ENCODE data around the gene A2ML1.

Gene A2ML1

DNA sequence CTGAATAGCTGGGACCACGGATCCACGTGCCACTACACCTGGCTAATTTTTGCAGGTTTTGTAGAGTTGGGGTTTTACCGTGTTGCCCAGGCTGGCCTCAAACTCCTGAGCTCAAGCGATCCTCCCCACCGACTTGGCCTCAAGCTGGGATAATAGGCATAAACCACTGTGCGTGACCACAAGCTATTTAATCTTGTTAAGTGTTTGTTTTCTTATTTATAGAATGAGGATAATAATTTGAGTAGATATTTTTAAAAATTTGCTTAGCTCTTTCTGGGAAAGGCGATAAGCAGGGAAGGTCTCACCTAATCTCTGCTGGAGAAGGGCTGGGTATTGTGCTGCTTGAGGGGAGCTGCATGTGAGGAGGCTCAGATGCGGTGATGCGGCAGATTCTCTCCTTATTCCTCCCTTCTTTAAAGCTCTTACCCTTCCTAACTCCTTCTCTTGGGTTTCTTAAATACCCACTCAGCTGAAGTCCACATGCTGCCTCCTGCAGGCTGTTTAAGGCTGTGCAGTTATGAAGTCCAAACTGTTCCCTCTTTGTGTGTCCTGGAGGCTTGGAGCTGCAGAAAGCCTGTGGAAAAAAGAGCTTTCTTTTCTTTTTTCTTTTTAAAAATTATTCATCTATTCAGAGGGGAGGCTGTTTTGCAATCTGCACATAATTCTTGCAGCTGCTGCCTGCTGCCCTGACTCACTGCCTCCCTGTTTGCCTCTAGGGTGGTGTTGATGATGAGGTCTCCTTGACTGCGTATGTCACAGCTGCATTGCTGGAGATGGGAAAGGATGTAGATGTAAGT, 37.9 kb downstream of the A2ML1 start:
- Mint-ChIP-seq H3K4me1 (ENCODE audit: low read depth) (no peaks in the 10 kb centered on the region), H3K9me3 (ENCODE audit: low read depth) (no peaks in the 10 kb centered on the region), H3K4me3 (no peak overlapping the region), H3K27ac (no peak overlapping the region), H3K36me3 (no peaks in the 10 kb centered on the region), H3K27me3 (no peaks in the 10 kb centered on the region)

DNA sequence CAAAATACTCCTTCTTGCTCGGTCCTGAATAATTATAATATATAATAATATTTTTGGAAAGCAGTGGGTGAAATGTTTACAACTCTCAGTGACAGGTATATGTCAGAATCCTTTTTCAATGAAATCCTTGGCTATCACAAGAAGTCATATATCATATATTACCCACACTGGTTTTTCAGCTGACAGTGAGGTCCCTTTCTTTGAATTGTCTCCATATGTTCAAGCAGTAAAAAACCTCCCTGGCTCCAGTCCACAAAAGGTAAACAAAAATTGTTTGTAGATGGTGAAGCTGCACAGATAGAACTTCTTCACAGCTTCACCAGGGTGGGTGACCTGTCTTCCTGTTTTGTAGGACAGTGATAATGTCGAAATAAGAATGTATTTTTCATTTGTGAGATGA, 44.0 kb downstream of the A2ML1 start:
- Mint-ChIP-seq H3K27me3 (no peaks in the 10 kb centered on the region), H3K4me3 (no peak overlapping the region), H3K27ac (no peak overlapping the region), H3K9me3 (ENCODE audit: low read depth) (no peaks in the 10 kb centered on the region), H3K4me1 (ENCODE audit: low read depth) (no peaks in the 10 kb centered on the region), H3K36me3 (no peaks in the 10 kb centered on the region)

DNA sequence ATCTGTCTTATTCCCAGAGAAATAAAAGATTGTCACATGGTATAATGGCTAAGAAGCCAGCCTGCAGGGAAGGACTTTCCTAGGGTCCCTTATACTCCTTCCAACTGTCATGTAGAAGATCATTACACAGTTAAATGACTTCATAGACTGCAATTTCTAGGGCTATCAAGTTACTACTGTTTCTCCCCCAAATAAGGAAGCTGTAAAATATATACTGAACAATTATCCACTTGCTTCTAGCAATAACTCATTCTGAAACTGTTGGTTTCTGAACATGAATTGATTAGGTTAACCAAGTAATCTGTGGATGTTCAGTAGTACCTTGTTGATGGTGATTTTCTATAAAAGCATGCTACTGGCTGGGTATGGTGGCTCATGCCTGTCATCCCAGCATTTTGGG, 44.6 kb downstream of the A2ML1 start:
- Mint-ChIP-seq H3K9me3 (ENCODE audit: low read depth) (no peaks in the 10 kb centered on the region), H3K4me3 (no peak overlapping the region), H3K27me3 (no peaks in the 10 kb centered on the region), H3K4me1 (ENCODE audit: low read depth) (no peaks in the 10 kb centered on the region), H3K27ac (no peak overlapping the region), H3K36me3 (no peaks in the 10 kb centered on the region)

DNA sequence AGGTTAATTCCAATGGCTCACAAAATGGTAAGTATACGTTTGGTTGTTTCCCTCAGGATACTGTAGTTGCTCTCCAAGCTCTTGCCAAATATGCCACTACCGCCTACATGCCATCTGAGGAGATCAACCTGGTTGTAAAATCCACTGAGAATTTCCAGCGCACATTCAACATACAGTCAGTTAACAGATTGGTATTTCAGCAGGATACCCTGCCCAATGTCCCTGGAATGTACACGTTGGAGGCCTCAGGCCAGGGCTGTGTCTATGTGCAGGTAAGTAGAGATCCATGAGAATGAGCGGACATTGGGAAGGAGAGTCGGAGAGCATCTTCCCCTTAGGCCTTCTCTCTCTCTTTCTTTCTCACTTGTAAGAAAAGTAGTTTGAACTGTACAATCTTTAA, 45.4 kb downstream of the A2ML1 start:
- Mint-ChIP-seq H3K4me1 (ENCODE audit: low read depth) (no peaks in the 10 kb centered on the region), H3K27me3 (no peaks in the 10 kb centered on the region), H3K36me3 (no peaks in the 10 kb centered on the region), H3K4me3 (no peak overlapping the region), H3K9me3 (ENCODE audit: low read depth) (no peaks in the 10 kb centered on the region), H3K27ac (no peak overlapping the region)

DNA sequence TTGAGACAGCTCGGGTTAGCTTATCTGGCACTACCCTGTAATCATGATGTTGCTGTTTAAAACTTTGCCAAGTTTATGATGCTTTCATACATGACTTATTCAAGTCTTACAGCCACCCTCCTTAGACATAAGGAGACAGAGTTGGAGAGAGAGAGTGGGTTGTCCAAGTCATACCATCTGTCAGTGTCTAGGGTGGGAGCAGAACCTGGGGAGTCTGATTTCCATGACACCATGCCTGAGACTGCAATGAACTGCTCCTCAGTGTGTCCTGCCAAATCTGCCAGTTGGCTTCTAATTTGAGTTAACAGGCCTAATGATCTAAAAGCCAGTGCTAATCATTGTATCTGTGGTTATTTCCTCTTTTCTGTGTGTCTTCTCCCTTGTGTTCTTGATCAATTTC, 48.2 kb downstream of the A2ML1 start:
- no peaks in the 10 kb centered on the region for H3K9me3 Mint-ChIP-seq (ENCODE audit: low read depth)
- no peak overlapping the region for H3K4me3 Mint-ChIP-seq
- H3K27me3 Mint-ChIP-seq: no peaks in the 10 kb centered on the region
- H3K36me3 Mint-ChIP-seq: no peaks in the 10 kb centered on the region
- H3K4me1 Mint-ChIP-seq (ENCODE audit: low read depth): no peaks in the 10 kb centered on the region
- H3K27ac Mint-ChIP-seq: no peak overlapping the region

DNA sequence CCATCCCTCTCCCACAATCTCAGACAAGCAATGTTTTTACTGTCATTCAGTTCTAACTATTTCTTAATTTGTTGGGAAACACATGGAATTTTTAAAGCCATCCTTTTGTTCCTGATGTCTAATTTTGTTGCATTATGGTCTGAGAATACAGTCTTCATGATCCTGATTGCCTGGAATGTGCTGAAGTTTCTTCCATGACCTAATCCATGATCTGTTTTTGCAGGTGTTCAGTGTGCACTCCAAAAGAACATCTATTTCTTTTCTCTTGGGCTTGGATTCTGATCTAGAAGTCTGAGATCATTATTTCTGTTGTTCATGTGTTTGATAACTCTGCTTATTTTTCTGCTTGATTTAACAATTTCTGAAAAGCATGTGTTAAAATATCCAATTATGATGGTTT, 48.6 kb downstream of the A2ML1 start:
- H3K4me3 Mint-ChIP-seq: no peak overlapping the region
- H3K4me1 Mint-ChIP-seq (ENCODE audit: low read depth): no peaks in the 10 kb centered on the region
- no peak overlapping the region for H3K27ac Mint-ChIP-seq
- no peaks in the 10 kb centered on the region for H3K27me3 Mint-ChIP-seq
- no peaks in the 10 kb centered on the region for H3K36me3 Mint-ChIP-seq
- no peaks in the 10 kb centered on the region for H3K9me3 Mint-ChIP-seq (ENCODE audit: low read depth)

DNA sequence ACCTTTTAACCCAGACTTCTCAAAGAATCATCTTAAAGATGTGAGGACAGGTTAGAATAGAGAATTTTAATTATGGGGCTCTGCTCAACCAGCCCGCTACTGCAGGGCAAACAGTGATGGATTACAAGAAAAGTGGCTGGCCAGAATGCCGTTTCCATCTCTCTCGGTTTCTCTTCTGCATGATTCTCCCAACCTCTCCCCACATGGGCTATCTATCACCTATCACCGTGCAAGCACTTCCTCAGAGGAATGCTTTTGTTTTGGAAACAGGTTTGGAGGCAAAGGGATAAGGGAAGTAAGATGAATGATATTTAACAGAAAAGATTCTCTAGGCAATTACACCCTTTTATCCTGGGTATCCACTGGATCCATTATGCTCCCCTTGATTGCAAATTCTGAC, 54.5 kb downstream of the A2ML1 start:
- no peaks in the 10 kb centered on the region for H3K9me3 Mint-ChIP-seq (ENCODE audit: low read depth)
- no peaks in the 10 kb centered on the region for H3K27me3 Mint-ChIP-seq
- H3K27ac Mint-ChIP-seq: no peak overlapping the region
- no peak overlapping the region for H3K4me3 Mint-ChIP-seq
- no peaks in the 10 kb centered on the region for H3K36me3 Mint-ChIP-seq
- no peaks in the 10 kb centered on the region for H3K4me1 Mint-ChIP-seq (ENCODE audit: low read depth)

DNA sequence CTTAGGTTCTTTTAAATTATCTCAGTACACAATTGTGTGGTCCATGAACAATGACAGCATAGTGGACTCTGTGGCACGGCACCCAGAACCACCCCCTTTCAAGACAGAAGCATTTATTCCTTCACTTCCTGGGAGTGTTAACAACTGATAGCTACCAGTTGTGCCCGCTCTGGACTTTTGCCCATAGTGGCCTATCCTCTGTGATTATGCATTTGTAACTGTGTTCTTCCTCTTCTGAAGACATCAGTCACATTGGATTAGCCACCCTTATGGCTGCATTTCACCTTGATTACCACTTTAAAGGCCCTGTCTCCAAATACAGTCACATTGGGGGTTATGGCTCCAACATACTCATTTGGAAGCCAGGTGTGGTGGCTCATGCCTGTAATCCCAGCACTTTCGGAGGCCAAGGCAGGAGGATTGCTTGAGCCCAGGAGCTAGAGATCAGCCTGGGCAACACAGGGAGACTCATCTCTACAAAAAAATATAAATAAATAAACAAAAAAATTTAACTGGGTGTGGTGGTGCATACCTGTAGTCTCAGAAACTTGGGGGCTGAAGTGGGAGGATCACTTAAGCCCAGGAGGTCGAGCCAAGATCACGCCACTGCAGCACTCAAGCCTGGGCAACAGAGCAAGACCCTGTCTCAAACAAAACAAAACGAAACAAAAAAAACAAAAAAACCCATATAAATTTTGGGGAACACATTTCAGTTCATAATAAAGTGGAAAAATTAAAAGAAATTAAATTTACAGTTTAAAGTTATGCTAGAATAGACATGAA, 64.3 kb downstream of the A2ML1 start:
- peaks cover 2% of the 10 kb centered on the region for H3K27me3 Mint-ChIP-seq
- peaks cover 4% of the 10 kb centered on the region for H3K4me1 Mint-ChIP-seq (ENCODE audit: low read depth)
- no peak overlapping the region for H3K27ac Mint-ChIP-seq
- H3K4me3 Mint-ChIP-seq: no peak overlapping the region
- no peaks in the 10 kb centered on the region for H3K9me3 Mint-ChIP-seq (ENCODE audit: low read depth)
- H3K36me3 Mint-ChIP-seq: no peaks in the 10 kb centered on the region

DNA sequence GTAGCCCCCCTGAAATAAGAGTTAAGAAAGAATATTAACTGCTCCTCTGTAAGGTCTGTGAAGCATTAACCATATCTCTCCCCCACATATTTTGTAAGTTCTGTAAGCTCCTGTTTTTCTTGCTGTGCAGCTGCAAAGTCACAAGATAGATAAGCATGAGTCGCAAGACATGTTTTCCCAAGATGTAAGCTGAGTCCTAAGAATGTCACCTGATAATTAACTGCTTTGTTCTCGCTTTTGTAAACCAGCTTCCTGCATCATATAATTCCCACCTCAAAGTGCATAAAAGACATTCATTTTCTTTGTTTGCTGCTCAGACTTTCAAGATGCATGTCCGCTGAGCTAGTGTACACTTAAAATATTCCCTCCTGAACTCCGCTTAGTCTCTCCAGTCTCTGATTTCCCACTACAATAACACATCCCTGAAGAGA, 64.9 kb downstream of the A2ML1 start:
- no peak overlapping the region for H3K4me3 Mint-ChIP-seq
- H3K27ac Mint-ChIP-seq: no peak overlapping the region
- no peaks in the 10 kb centered on the region for H3K9me3 Mint-ChIP-seq (ENCODE audit: low read depth)
- H3K27me3 Mint-ChIP-seq: peaks cover 2% of the 10 kb centered on the region
- H3K4me1 Mint-ChIP-seq (ENCODE audit: low read depth): peaks cover 4% of the 10 kb centered on the region
- H3K36me3 Mint-ChIP-seq: no peaks in the 10 kb centered on the region

DNA sequence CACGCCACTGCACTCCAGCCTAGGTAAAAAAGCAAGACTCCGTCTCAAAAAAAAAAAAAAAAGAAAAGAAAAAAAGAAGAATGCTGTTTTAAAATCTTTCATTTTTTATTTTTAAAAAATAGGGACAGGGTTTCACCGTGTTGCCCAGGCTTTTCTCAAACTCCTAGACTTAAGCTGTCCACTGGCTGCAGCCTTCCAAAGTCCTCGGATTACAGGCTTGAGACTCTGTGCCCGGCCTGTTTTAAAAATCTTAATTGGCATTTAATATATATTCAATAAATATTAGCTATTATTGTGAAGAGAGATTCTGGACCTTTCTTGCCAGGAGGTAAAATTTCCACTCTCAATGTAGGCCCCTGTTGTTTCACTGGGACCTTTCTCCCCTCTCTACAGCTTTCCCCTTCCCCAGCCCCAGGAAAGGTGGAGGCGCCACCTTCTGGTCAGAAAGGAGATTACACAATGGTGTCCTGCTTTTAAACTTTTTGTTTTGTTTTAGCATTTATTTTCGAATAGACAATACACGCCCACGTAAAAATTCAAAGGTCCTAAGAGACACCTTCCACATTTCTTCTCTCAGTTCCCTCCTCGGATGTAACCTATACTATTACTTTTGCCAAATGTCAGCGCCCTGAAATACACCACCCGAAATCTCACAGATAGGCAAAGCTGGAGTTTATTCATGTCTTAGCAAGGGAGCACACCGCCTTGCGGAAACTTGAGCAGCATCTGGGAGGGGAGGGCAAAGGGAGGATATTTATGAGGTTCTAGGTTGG, 68.1 kb downstream of the A2ML1 start:
- no peaks in the 10 kb centered on the region for H3K36me3 Mint-ChIP-seq
- H3K9me3 Mint-ChIP-seq (ENCODE audit: low read depth): no peaks in the 10 kb centered on the region
- H3K4me1 Mint-ChIP-seq (ENCODE audit: low read depth): peaks cover 4% of the 10 kb centered on the region
- peak overlapping the region; percentile 86 for H3K4me3 Mint-ChIP-seq
- H3K27me3 Mint-ChIP-seq: peaks cover 2% of the 10 kb centered on the region
- no peak overlapping the region for H3K27ac Mint-ChIP-seq

DNA sequence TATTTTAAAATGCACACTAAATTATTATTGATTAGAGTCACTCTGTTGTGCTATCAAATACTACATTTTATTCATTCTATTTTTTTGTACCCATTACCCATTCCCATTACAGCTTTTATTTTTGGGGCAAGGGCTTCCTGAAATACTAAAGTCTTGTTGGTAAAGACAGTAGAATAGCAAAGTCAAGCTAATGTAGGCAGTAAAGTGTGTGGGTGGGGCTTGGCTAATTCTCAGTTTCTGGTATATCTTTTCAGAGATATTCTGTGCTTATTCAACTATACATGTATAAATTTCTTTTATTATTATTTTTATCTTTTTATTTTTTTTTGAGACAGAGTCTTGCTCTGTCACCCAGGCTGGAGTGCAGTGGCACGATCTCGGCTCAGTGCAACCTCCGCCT, 69.6 kb downstream of the A2ML1 start:
- Mint-ChIP-seq H3K27ac (no peak overlapping the region), H3K4me3 (no peak overlapping the region), H3K9me3 (ENCODE audit: low read depth) (no peaks in the 10 kb centered on the region), H3K4me1 (ENCODE audit: low read depth) (peaks cover 4% of the 10 kb centered on the region), H3K27me3 (peaks cover 2% of the 10 kb centered on the region), H3K36me3 (no peaks in the 10 kb centered on the region)

DNA sequence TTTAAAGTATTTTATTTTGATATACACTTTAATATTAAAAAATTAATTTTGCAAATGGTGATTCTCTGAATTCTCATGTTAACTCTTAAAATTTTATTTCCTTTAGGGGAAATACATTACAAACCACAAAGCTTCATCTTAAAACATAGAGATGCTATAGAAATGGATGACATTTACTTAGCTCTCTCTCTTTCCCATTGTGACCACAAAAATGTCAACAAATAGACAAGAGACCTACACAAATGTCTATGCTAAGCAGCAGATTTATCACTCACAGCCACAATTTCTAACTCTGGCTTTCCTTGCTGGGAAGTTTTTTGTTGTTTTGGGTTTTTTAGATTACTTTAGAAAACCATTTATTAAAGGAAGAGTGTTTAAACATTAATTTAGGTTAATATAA, 72.0 kb downstream of the A2ML1 start:
- Mint-ChIP-seq H3K9me3 (ENCODE audit: low read depth) (no peaks in the 10 kb centered on the region), H3K27ac (no peak overlapping the region), H3K4me1 (ENCODE audit: low read depth) (peaks cover 4% of the 10 kb centered on the region), H3K27me3 (no peaks in the 10 kb centered on the region), H3K36me3 (no peaks in the 10 kb centered on the region), H3K4me3 (no peak overlapping the region)

DNA sequence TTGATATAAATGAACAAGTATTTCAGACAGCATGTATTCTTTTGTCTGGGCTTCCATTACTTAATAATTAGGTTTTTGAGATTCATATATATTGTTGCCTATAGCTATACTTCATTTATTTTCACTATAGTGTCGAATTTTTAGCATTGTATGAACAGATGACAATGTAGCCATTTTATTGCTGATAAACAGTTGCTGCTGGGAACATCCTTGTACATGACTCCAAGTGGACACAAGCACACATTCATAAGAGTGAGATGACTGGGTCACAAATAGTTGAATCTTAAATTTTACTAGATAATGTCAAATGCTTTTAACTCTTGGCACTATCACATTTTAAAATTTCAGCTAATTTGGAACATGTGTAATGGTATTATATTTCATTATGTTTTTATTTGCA, 72.6 kb downstream of the A2ML1 start:
- no peaks in the 10 kb centered on the region for H3K27me3 Mint-ChIP-seq
- H3K27ac Mint-ChIP-seq: no peak overlapping the region
- no peak overlapping the region for H3K4me3 Mint-ChIP-seq
- H3K4me1 Mint-ChIP-seq (ENCODE audit: low read depth): peaks cover 4% of the 10 kb centered on the region
- no peaks in the 10 kb centered on the region for H3K9me3 Mint-ChIP-seq (ENCODE audit: low read depth)
- H3K36me3 Mint-ChIP-seq: no peaks in the 10 kb centered on the region

DNA sequence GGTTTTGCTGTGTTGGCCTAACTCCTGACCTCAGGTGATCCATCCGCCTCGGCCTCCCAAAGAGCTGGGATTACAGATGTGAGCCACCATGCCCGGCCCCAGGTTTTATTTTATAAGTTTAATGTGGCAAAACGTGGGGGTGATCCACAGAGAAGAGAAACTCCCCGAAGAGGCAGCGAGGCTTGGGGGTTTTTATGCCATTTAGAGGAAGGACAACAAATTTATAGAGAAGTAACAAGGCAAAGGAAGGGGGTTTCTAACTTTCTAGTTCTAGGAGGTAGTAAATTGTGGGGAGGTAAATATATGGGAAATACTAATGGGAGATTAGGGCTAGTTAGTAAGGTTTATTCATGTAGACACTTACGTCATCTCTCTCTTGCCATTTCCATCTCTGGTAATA, 74.7 kb downstream of the A2ML1 start:
- Mint-ChIP-seq H3K36me3 (no peaks in the 10 kb centered on the region), H3K9me3 (ENCODE audit: low read depth) (no peaks in the 10 kb centered on the region)

DNA sequence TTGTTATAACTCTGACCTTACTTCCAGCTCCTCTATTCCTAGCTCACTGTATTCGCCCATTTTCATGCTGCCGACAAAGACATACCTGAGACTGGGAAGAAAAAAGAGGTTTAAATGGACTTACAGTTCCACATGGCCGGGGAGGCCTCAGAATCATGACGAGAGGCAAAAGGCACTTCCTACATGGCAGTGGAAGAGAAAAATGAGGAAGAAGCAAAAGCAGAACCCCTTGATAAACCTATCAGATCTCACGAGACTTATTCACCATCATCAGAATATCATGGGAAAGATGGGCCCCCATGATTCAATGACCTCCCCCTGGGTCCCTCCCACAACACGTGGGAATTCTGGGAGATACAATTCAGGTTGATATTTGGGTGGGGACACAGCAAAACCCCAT, 77.4 kb downstream of the A2ML1 start:
- Mint-ChIP-seq H3K27ac (no peak overlapping the region), H3K4me3 (no peak overlapping the region)

More for the DNA sequence above, 74.7 kb downstream of the A2ML1 start:
- Mint-ChIP-seq H3K4me1 (ENCODE audit: low read depth) (no peaks in the 10 kb centered on the region), H3K27ac (no peak overlapping the region), H3K27me3 (no peaks in the 10 kb centered on the region), H3K4me3 (no peak overlapping the region)

More for the DNA sequence above, 77.4 kb downstream of the A2ML1 start:
- H3K9me3 Mint-ChIP-seq (ENCODE audit: low read depth): no peaks in the 10 kb centered on the region
- no peaks in the 10 kb centered on the region for H3K4me1 Mint-ChIP-seq (ENCODE audit: low read depth)
- no peaks in the 10 kb centered on the region for H3K27me3 Mint-ChIP-seq
- no peaks in the 10 kb centered on the region for H3K36me3 Mint-ChIP-seq

Data from activated naive CD8-positive, alpha-beta T cell (primary cell).